SU-DHL-6 (cell line): ENCODE data around the gene HMGB2.

ENCODE experiments used
- CTCF ChIP-seq: fragments of 200-600 bp; sonication (generic); IDR thresholded peaks from one replicate; pipeline ENCODE4 v1.5.1; 2017; ENCODE audit warnings: antibody characterized with exemption, mild to moderate bottlenecking, low read length, moderate library complexity; ENCODE audit not compliant: insufficient read depth, poor library complexity, severe bottlenecking
- EZH2phosphoT487 ChIP-seq: fragments of 200-600 bp; sonication (generic), shearing (Covaris generic); conservative IDR thresholded peaks from 2 replicates; pipeline ENCODE4 v1.6.1; 2018; ENCODE audit warnings: mild to moderate bottlenecking, antibody characterized with exemption, low read length, moderate library complexity, mixed read lengths

GRCh38 chr4:173284463-173284862 lies 49.7 kb downstream of the HMGB2 start:
- TF ChIP-seq CTCF (no peak), EZH2phosphoT487 (no peak)
